GM21717 (cell line): Measurements from ENCODE around the gene GABRB2.
"Not testable (repeated sequence)": the region's sequence is repeated elsewhere in the genome, so short reads cannot be mapped to it uniquely, and the experiment has no call there.

Experiments
- ATAC-seq: cut with Tn5 transposase; IDR thresholded peaks from one replicate; pipeline ENCODE4 v1.9.1; 2021; ENCODE audit warnings: mild to moderate bottlenecking, moderate library complexity; ENCODE audit not compliant: unreplicated experiment

Gene GABRB2

DNA sequence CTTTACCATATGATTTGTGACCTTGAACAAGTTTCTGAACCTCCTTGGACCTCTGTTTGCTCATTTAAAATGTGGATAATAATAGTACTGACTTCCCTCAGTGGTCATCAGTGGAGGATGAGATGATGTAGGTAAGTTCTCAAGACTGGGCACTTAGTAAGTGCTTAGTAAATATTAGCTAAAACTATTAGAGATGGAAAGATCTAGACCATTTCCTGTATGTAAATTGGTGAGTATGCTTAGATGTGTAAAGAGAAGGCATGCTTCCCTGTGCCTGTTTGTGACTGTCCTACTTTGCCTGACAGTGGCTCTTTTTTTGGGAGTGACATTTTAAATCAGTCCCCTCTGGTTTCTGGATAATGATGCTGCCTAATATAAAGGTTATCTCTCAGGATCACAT lies 288.1 kb downstream of the GABRB2 start:
- no peak for ATAC-seq

DNA sequence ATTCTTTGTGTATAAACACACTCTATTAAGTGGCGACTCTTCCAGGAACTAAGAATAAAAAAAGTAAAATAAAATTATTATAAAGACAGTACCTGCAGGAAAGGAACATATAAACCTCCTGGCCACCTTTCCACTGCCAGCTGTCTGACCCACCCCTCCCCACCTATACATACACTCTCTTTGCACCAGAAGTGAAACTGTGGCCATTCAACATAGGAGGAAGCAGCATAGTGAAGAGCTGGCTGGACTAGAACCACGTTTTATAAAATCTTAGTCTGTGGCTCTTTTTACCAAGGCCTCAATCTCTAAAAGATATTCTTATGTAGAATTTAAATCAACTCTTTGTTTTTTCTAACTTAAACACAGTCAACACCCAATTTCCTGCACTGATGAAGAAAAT lies 289.6 kb downstream of the GABRB2 start:
- ATAC-seq = no peak

DNA sequence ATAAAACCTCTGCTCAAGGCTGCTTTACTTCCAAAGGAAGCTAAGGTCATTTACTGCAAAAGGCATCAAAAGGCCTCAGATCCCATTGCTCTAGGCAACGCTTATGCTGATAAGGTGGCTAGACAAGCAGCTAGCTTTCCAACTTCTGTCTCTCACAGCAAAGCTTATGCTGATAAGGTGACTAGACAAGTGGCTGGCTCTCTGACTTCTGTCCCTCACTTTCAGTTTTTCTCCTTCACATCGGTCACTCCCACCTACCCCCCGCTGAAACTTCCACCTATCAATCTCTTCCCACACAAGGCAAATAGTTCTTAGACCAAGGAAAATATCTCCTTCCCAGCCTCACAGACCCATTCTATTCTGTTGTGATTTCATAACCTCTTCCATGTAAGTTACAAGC lies 293.6 kb downstream of the GABRB2 start:
- not testable (repeated sequence) for ATAC-seq

DNA sequence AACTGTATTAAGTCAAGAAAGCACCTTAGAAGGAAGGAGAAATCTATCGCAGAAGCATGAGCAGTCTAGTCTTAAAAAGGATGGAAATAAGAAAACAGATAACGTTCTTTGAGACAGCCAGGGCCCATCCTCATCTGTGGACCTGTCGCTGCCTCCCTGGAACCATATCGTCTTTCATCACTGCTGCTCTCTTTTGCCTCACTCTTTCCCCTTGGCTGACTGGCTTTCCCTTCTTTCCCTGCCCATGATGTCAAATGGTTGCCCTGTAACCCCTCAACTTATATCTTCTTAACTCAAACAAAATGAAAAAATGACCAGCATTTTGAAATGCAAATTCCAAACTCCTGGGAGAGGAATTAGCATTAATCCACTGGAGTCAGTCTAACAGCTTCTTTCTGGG lies 299.8 kb downstream of the GABRB2 start:
- ATAC-seq = no peak

DNA sequence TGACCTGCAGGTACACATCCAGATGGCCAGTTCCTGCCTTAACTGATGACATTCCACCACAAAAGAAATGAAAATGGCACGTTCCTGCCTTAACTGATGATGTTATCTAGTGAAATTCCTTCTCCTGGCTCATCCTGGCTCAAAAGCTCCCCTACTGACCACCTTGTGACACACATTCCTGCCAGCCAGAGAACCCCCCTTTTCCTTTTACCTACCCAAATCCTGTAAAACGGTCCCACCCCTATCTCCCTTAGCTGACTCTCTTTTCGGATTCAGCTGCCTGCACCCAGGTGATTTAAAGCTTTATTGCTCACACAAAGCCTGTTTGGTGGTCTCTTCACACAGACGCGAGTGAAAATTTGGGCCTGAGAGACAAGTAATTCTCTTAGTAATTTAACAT lies 300.7 kb downstream of the GABRB2 start:
- ATAC-seq = not testable (repeated sequence)
